Stimulated activated naive CD8-positive, alpha-beta T cell treated with anti-CD3 and anti-CD28 coated beads, Interleukin-15, Interleukin-2, amounts not matched to agents 100 U/mL and 50 U/mL, for 24 hours (primary cell): Measurements from ENCODE around the gene TRIM22.
"Not testable (repeated sequence)": the region's sequence is repeated elsewhere in the genome, so short reads cannot be mapped to it uniquely, and the experiment has no call there.

Experiments used
- ATAC-seq: fragments of 150-1000 bp; cut with Tn5 transposase; one replicate; pipeline ENCODE4 v1.10.0; 2021
- DNase-seq: peaks from one replicate; pipeline ENCODE4 v3.0.0; 2021

The TRIM22 gene

GRCh38 chr11:5689551-5689983 lies at the start of gene TRIM22:
Gene TRIM22, plus strand, starts transcription at chr11:5689790. Its CDS starts 6,443 bp downstream, at chr11:5696233.
- ATAC-seq = peak; percentile 62

GRCh38 chr11:5639953-5640352 lies 49.6 kb upstream of the TRIM22 start:
- ATAC-seq (no peak), DNase-seq (no peak)

More at GRCh38 chr11:5689551-5689983, at the start of gene TRIM22:
- peak; percentile 49 for DNase-seq

GRCh38 chr11:5643585-5643984 lies 46.0 kb upstream of the TRIM22 start:
- ATAC-seq = peak; percentile 68
- DNase-seq = no peak

- ATAC-seq (no peak), DNase-seq (no peak)
Observed at GRCh38 chr11:5646139-5646538, 43.5 kb upstream of the TRIM22 start.

- ATAC-seq = no peak
- no peak for DNase-seq
Observed at GRCh38 chr11:5655474-5655873, 34.1 kb upstream of the TRIM22 start.

- not testable (repeated sequence) for DNase-seq, ATAC-seq
Observed at GRCh38 chr11:5656956-5657355, 32.6 kb upstream of the TRIM22 start.

- no peak for ATAC-seq
- no peak for DNase-seq
Observed at GRCh38 chr11:5658318-5658717, 31.3 kb upstream of the TRIM22 start.

GRCh38 chr11:5663511-5663910 lies 26.1 kb upstream of the TRIM22 start:
- no peak for ATAC-seq

GRCh38 chr11:5665051-5665570 lies 24.5 kb upstream of the TRIM22 start:
- ATAC-seq (no peak), DNase-seq (no peak)

More at GRCh38 chr11:5663511-5663910, 26.1 kb upstream of the TRIM22 start:
- DNase-seq = no peak

- DNase-seq = no peak
Observed at GRCh38 chr11:5665746-5666401, 23.7 kb upstream of the TRIM22 start.

GRCh38 chr11:5666402-5666793 lies 23.2 kb upstream of the TRIM22 start:
- no peak for DNase-seq
- no peak for ATAC-seq

More at GRCh38 chr11:5665746-5666401, 23.7 kb upstream of the TRIM22 start:
- no peak for ATAC-seq

- no peak for ATAC-seq
- no peak for DNase-seq
Observed at GRCh38 chr11:5671831-5672230, 17.8 kb upstream of the TRIM22 start.

- no peak for DNase-seq
Observed at GRCh38 chr11:5674391-5674790, 15.2 kb upstream of the TRIM22 start.

GRCh38 chr11:5679811-5680210 lies 9.8 kb upstream of the TRIM22 start:
- DNase-seq (no peak), ATAC-seq (no peak)

More at GRCh38 chr11:5674391-5674790, 15.2 kb upstream of the TRIM22 start:
- ATAC-seq = no peak

GRCh38 chr11:5682890-5683441 lies 6.6 kb upstream of the TRIM22 start:
- ATAC-seq = not testable (repeated sequence)

GRCh38 chr11:5683620-5684019 lies 6.0 kb upstream of the TRIM22 start:
- not testable (repeated sequence) for ATAC-seq
- DNase-seq = peak; percentile 47

More at GRCh38 chr11:5682890-5683441, 6.6 kb upstream of the TRIM22 start:
- DNase-seq = not testable (repeated sequence)

GRCh38 chr11:5684036-5684645 lies 5.4 kb upstream of the TRIM22 start:
- ATAC-seq = no peak
- no peak for DNase-seq

GRCh38 chr11:5684646-5685362 lies 4.8 kb upstream of the TRIM22 start, which contains the start of gene TRIM5:
Gene TRIM5, minus strand, starts transcription at chr11:5685074. Its CDS starts 4,897 bp downstream, at chr11:5680177.
- peak; percentile 90 for ATAC-seq
- DNase-seq = peak; percentile 82

- DNase-seq (no peak), ATAC-seq (no peak)
Observed at GRCh38 chr11:5686426-5686825, 3.2 kb upstream of the TRIM22 start.

GRCh38 chr11:5688482-5688881 lies 1.1 kb upstream of the TRIM22 start:
- ATAC-seq (no peak), DNase-seq (no peak)

GRCh38 chr11:5690216-5690615 lies 626 bp downstream of the TRIM22 start:
- no peak for ATAC-seq
- DNase-seq = no peak

GRCh38 chr11:5690736-5691135 lies 1.1 kb downstream of the TRIM22 start:
- DNase-seq (no peak), ATAC-seq (no peak)
